H1 (cell line): Measurements from ENCODE around the gene SHPK. TPM values are rescaled to one million over a fixed set of nuclear protein-coding genes. Genes with fewer than 3 reads are reported as not detected.

ENCODE experiments used
- CTCF ChIA-PET: fragments of 300-600 bp; sonication (Branson Sonifier 250); formaldehyde crosslinking; loops from one replicate; lab custom pipeline; 2021; ENCODE audit not compliant: partially characterized antibody; lab: Charles Lee
- POLR2A ChIA-PET: fragments of 300-600 bp; sonication (Branson Sonifier 250); formaldehyde crosslinking; loops from one replicate; lab custom pipeline; 2021; ENCODE audit warnings: inconsistent platforms; ENCODE audit not compliant: partially characterized antibody; lab: Charles Lee
- DNase-seq, 2 experiments: peaks; one replicate each; pipeline versions ENCODE4 v3.0.0 to v3.0.0-alpha.2; 2010 to 2022; ENCODE audit warnings: low spot score in 2 of 2, low read depth in 1 of 2, mixed read lengths in 1 of 2
- FAIRE-seq: peaks from 2 replicates; lab custom pipeline; 2011; peaks lifted over from hg19 to GRCh38; lab: Jason Lieb, UNC
- H2AFZ ChIP-seq: 2 replicates; pipeline ENCODE4 v1.8.1; 2012; ENCODE audit warnings: low read length, inconsistent platforms
- H2AK5ac ChIP-seq: 2 replicates; pipeline ENCODE4 v1.6.1; 2013; ENCODE audit warnings: low read depth, low read length
- H2BK120ac ChIP-seq: replicated peaks from 2 replicates; pipeline ENCODE3; 2013; ENCODE audit warnings: low read depth, low read length, inconsistent platforms
- H2BK12ac ChIP-seq: 2 replicates; pipeline ENCODE4 v1.6.1; 2013; ENCODE audit warnings: low read depth, low read length
- H2BK15ac ChIP-seq: 2 replicates; pipeline ENCODE4 v1.6.1; 2013; ENCODE audit warnings: low read length
- H2BK20ac ChIP-seq: 2 replicates; pipeline ENCODE4 v1.6.1; 2013; ENCODE audit warnings: low read length
- H2BK5ac ChIP-seq: 2 replicates; pipeline ENCODE4 v1.6.1; 2013; ENCODE audit warnings: low read depth, low read length
- H3K14ac ChIP-seq: 2 replicates; pipeline ENCODE4 v1.6.1; 2013; ENCODE audit warnings: inconsistent platforms; ENCODE audit not compliant: insufficient read length
- H3K18ac ChIP-seq: 2 replicates; pipeline ENCODE4 v1.6.1; 2013; ENCODE audit warnings: low read length; ENCODE audit errors: extremely low read depth
- H3K23ac ChIP-seq: 2 replicates; pipeline ENCODE4 v1.6.1; 2013; ENCODE audit warnings: inconsistent platforms; ENCODE audit not compliant: insufficient read length
- H3K23me2 ChIP-seq: 2 replicates; pipeline ENCODE4 v1.6.1; 2013; ENCODE audit warnings: low read depth, low read length
- H3K27ac ChIP-seq: 2 replicates; pipeline ENCODE4 v1.6.1; 2011; ENCODE audit warnings: low read depth, low read length, inconsistent platforms
- H3K27me3 ChIP-seq, 4 experiments: replicated peaks in 1 of 4; 1 replicate in 1 of 4; 2 replicates in 3 of 4; pipeline versions ENCODE4 v1.6.1 to v1.8.1; 2011 to 2013; ENCODE audit warnings: low read length in 3 of 4, mild to moderate bottlenecking in 3 of 4, inconsistent platforms in 2 of 4, mixed read lengths in 2 of 4, moderate library complexity in 1 of 4; ENCODE audit not compliant: control insufficient read depth in 3 of 4, insufficient read depth in 3 of 4; ENCODE audit errors: extremely low read depth in 1 of 4
- H3K36me3 ChIP-seq, 4 experiments: 2 replicates each; pipeline versions ENCODE4 v1.6.1 to v1.8.1; 2011 to 2013; ENCODE audit warnings: mild to moderate bottlenecking in 4 of 4, low read length in 3 of 4, moderate library complexity in 2 of 4, control low read depth in 1 of 4, inconsistent platforms in 1 of 4; ENCODE audit not compliant: insufficient read depth in 4 of 4, control insufficient read depth in 2 of 4
- H3K4ac ChIP-seq: replicated peaks from 2 replicates; pipeline ENCODE3; 2013; ENCODE audit warnings: low read length, low read depth, mixed read lengths, inconsistent platforms; ENCODE audit not compliant: insufficient read length
- H3K4me1 ChIP-seq, 4 experiments: replicated peaks in 1 of 4; 1 replicate in 1 of 4; 2 replicates in 3 of 4; pipeline versions ENCODE4 v1.6.1 to v1.8.1; 2011 to 2013; ENCODE audit warnings: low read length in 3 of 4, inconsistent platforms in 2 of 4, mixed read lengths in 1 of 4; ENCODE audit not compliant: insufficient read depth in 4 of 4, control insufficient read depth in 3 of 4
- H3K4me2 ChIP-seq, 2 experiments: 2 replicates each; pipeline versions ENCODE4 v1.6.1 to v1.8.1; 2011 to 2013; ENCODE audit warnings: low read depth in 2 of 2, low read length in 2 of 2, control low read depth in 1 of 2, inconsistent platforms in 1 of 2, mild to moderate bottlenecking in 1 of 2; ENCODE audit not compliant: insufficient read depth in 1 of 2
- H3K4me3 ChIP-seq, 4 experiments: fragments of 200-600, 300-600 bp in 1 of 4; sonication (generic), shearing (Covaris generic), sonication (Bioruptor Twin) in 1 of 4; 2 replicates each; pipeline versions ENCODE4 v1.5.1 to v1.8.1; 2011 to 2016; ENCODE audit warnings: low read length in 4 of 4, low read depth in 3 of 4, control low read depth in 2 of 4, inconsistent platforms in 2 of 4, mild to moderate bottlenecking in 2 of 4, mixed read lengths in 1 of 4, moderate library complexity in 1 of 4; ENCODE audit not compliant: insufficient read depth in 2 of 4; ENCODE audit errors: extremely low read depth in 1 of 4
- H3K56ac ChIP-seq: replicated peaks from 2 replicates; pipeline ENCODE3; 2013; ENCODE audit warnings: low read depth, mild to moderate bottlenecking, mixed read lengths, low read length, inconsistent platforms; ENCODE audit not compliant: insufficient read length
- H3K79me1 ChIP-seq: 2 replicates; pipeline ENCODE4 v1.6.1; 2013; ENCODE audit warnings: low read depth, low read length, control low read depth
- H3K79me2 ChIP-seq, 2 experiments: 2 replicates each; pipeline versions ENCODE4 v1.6.1 to v1.8.1; 2012 to 2013; ENCODE audit warnings: low read length in 2 of 2, mild to moderate bottlenecking in 2 of 2, inconsistent platforms in 1 of 2; ENCODE audit not compliant: insufficient read depth in 2 of 2, control insufficient read depth in 1 of 2
- H3K9ac ChIP-seq, 4 experiments: replicated peaks in 1 of 4; 1 replicate in 1 of 4; 2 replicates in 3 of 4; pipeline versions ENCODE4 v1.6.1 to v1.8.1; 2011 to 2013; ENCODE audit warnings: low read depth in 3 of 4, low read length in 3 of 4, control low read depth in 2 of 4, mild to moderate bottlenecking in 2 of 4, moderate library complexity in 2 of 4, inconsistent platforms in 1 of 4; ENCODE audit errors: extremely low read depth in 1 of 4
- H3K9me3 ChIP-seq, 2 experiments: 2 replicates each; pipeline versions ENCODE4 v1.6.1 to v1.8.1; 2012 to 2013; ENCODE audit warnings: mild to moderate bottlenecking in 2 of 2, moderate library complexity in 2 of 2, control low read depth in 1 of 2, inconsistent platforms in 1 of 2, low read depth in 1 of 2, low read length in 1 of 2, mixed read lengths in 1 of 2; ENCODE audit not compliant: insufficient read depth in 2 of 2
- H4K20me1 ChIP-seq, 2 experiments: replicated peaks in 1 of 2; 2 replicates each; pipeline versions ENCODE3 to v1.8.1; 2011 to 2013; ENCODE audit warnings: inconsistent platforms in 2 of 2, low read length in 2 of 2, mild to moderate bottlenecking in 1 of 2; ENCODE audit not compliant: insufficient read depth in 2 of 2, control insufficient read depth in 1 of 2
- H4K5ac ChIP-seq: 2 replicates; pipeline ENCODE4 v1.6.1; 2013; ENCODE audit warnings: low read length, low read depth, mixed read lengths, inconsistent platforms; ENCODE audit not compliant: insufficient read length
- H4K8ac ChIP-seq: 2 replicates; pipeline ENCODE4 v1.8.0; 2013; ENCODE audit warnings: mild to moderate bottlenecking, moderate library complexity, low read length, inconsistent platforms; ENCODE audit not compliant: insufficient read depth; ENCODE audit errors: extremely low read depth
- H4K91ac ChIP-seq: replicated peaks from 2 replicates; pipeline ENCODE3; 2013; ENCODE audit warnings: low read length, mixed read lengths, inconsistent platforms; ENCODE audit not compliant: insufficient read length
- ATF2 ChIP-seq: IDR thresholded peaks from 2 replicates; pipeline ENCODE4 v1.6.1; 2012; ENCODE audit warnings: low read length, inconsistent platforms
- BACH1 ChIP-seq: IDR thresholded peaks from 2 replicates; pipeline ENCODE4 v1.6.1; 2012; ENCODE audit warnings: low read length, improper control_type of control experiment
- CBX8 ChIP-seq: fragments of 300-800, 300-1000 bp; sonication (generic); IDR thresholded peaks from 2 replicates; pipeline ENCODE4 v1.7.1; 2016; ENCODE audit warnings: low read depth, low read length, borderline replicate concordance
- E2F6 ChIP-seq: IDR thresholded peaks from 2 replicates; pipeline ENCODE4 v1.6.1; 2012; ENCODE audit warnings: inconsistent platforms
- JUN ChIP-seq: IDR thresholded peaks from 2 replicates; pipeline ENCODE4 v1.6.1; 2011; ENCODE audit warnings: low read depth, mild to moderate bottlenecking, improper control_type of control experiment, low read length
- KDM1A ChIP-seq: fragments of 200-600, 300-600 bp; sonication (generic); IDR thresholded peaks from 2 replicates; pipeline ENCODE4 v1.7.1; 2016; ENCODE audit warnings: mild to moderate bottlenecking, low read length, borderline replicate concordance
- POU5F1 ChIP-seq: IDR thresholded peaks from 2 replicates; pipeline ENCODE4 v1.6.1; 2011; ENCODE audit warnings: low read depth, mild to moderate bottlenecking, low read length, moderate library complexity
- RFX5 ChIP-seq: IDR thresholded peaks from 2 replicates; pipeline ENCODE4 v1.6.1; 2011; ENCODE audit warnings: low read depth, low read length, improper control_type of control experiment, borderline replicate concordance
- SP4 ChIP-seq: IDR thresholded peaks from 2 replicates; pipeline ENCODE4 v1.6.1; 2012; ENCODE audit warnings: low read length, inconsistent platforms
- TAF1 ChIP-seq: IDR thresholded peaks from 2 replicates; pipeline ENCODE4 v1.6.1; 2011; ENCODE audit warnings: mild to moderate bottlenecking, low read depth, low read length
- TBP ChIP-seq: IDR thresholded peaks from 2 replicates; pipeline ENCODE4 v1.6.1; 2011; ENCODE audit warnings: low read depth, low read length, improper control_type of control experiment
- YY1 ChIP-seq: IDR thresholded peaks from 2 replicates; pipeline ENCODE4 v1.6.1; 2011; ENCODE audit warnings: low read depth, mild to moderate bottlenecking, low read length
- WGBS, 2 experiments: shearing (Covaris generic) in 1 of 2; methylation state at CpG; one replicate each; pipeline versions ENCODE4 v1.1.6 to v1.1.7; 2013 to 2015; ENCODE audit warnings: low lambda C conversion rate in 2 of 2, mixed read lengths in 2 of 2, inconsistent platforms in 1 of 2, low coverage in 1 of 2, missing lambda C conversion rate in 1 of 2; ENCODE audit not compliant: insufficient replicate concordance in 2 of 2, insufficient coverage in 1 of 2, insufficient read length in 1 of 2; ENCODE audit errors: extremely low coverage in 1 of 2, missing lambda C conversion rate in 1 of 2; 5-methylcytosine and 5-hydroxymethylcytosine counted together
- polyA plus RNA-seq, 7 experiments: library from polyadenylated mRNA; depleted of rRNA in 3 of 7; stranded (reverse) in 5 of 7; unstranded in 2 of 7; fragments of >200 nt in 5 of 7; fragments of 200-250 nt in 2 of 7; gene quantifications; 1 replicate in 5 of 7; 2 replicates in 1 of 7; 4 replicates in 1 of 7; pipeline versions ENCODE4 v1.2.1 to v1.2.3, GENCODE V29; 2011 to 2013; ENCODE audit warnings: missing spikeins in 2 of 7, mixed read lengths in 2 of 7
- total RNA-seq: library from RNA; stranded (reverse); fragmentation: NEBNext Ultra II Directional; extraction: Animal tissue kit (Norgen Biotek cat#: 25700); gene quantifications from 2 replicates; pipeline ENCODE4 v1.2.1, GENCODE V29; 2021

The SHPK gene
- total and polyA plus RNA-seq, 2 of the 8 experiments (the other 6 are each of a cell fraction or from before 2014, with no cell fraction given), result 28.6 to 36.7 TPM

- H4K8ac ChIP-seq, result no peak overlapping the region; the same call in 1 of the 2 replicates
- no peak overlapping the region for H3K4me2 ChIP-seq
- H2BK15ac ChIP-seq, result no peak overlapping the region
- no peak overlapping the region for H3K14ac ChIP-seq
- H3K27me3 ChIP-seq, result no peaks in the 10 kb centered on the region
- ChIA-PET CTCF (interaction anchor here (0.7 kb wide), 1 partner anchor 27 kb away, joined by 3 read pairs; no protein-coding TSS in a partner anchor), POLR2A (no interaction called here)
- H3K18ac ChIP-seq, result no peak overlapping the region
- no peak overlapping the region for H3K4ac ChIP-seq
- H3K23ac ChIP-seq, result no peak overlapping the region
- no peak overlapping the region for H2AFZ ChIP-seq
- no peak overlapping the region for H3K56ac ChIP-seq
- peaks cover 0 to 9% (median under 1%) of the 10 kb centered on the region in 4 experiments; a peak in 2 of 8 replicates for H3K36me3 ChIP-seq
- no peaks in the 10 kb centered on the region for H3K79me1 ChIP-seq
- no peaks in the 10 kb centered on the region for H3K79me2 ChIP-seq
- no peaks in the 10 kb centered on the region for H3K4me1 ChIP-seq
- DNase-seq, result no peak
- no peak overlapping the region for H2BK120ac ChIP-seq
- no peaks in the 10 kb centered on the region for H4K20me1 ChIP-seq
- H4K91ac ChIP-seq, result no peak overlapping the region
- no peak overlapping the region for H2BK12ac ChIP-seq
- no peak overlapping the region for H2BK5ac ChIP-seq
- H3K23me2 ChIP-seq, result no peaks in the 10 kb centered on the region
- H2BK20ac ChIP-seq, result no peak overlapping the region
- WGBS, 2 experiments, result 89% methylated on average over 11 of the region's 11 CpGs; no CpG with 5 or more reads in 1 of the 2 experiments
- H3K27ac ChIP-seq, result no peak overlapping the region
- no peak overlapping the region for H4K5ac ChIP-seq
- TF ChIP-seq BACH1 (no peak), RFX5 (no peak), KDM1A (no peak), ATF2 (no peak), CBX8 (no peak), TBP (no peak), TAF1 (no peak), E2F6 (no peak), YY1 (no peak), SP4 (no peak), POU5F1 (no peak), JUN (no peak)
- H2AK5ac ChIP-seq, result no peak overlapping the region
- no peaks in the 10 kb centered on the region for H3K9me3 ChIP-seq
- FAIRE-seq, result no peak
- no peak overlapping the region for H3K4me3 ChIP-seq
- H3K9ac ChIP-seq, result no peak overlapping the region
Measured at GRCh38 chr17:3576970-3577369, 59.1 kb downstream of the SHPK start.
